Measurements from ENCODE around the gene UTS2B.

UTS2B gene

GRCh38 chr3:191257286-191257685 lies 73.0 kb downstream of the UTS2B start:
- H3K36me3 ChIP-seq = no peaks in the 10 kb centered on the region
- H3K27me3 ChIP-seq = no peaks in the 10 kb centered on the region
- H3K9me3 ChIP-seq = no peaks in the 10 kb centered on the region
- no peak overlapping the region for H3K27ac ChIP-seq
- no peak for TF ChIP-seq CTCF (IDR thresholded peaks at IDR 0.05)
- H3K4me3 ChIP-seq = no peak overlapping the region
- H3K4me1 ChIP-seq = no peaks in the 10 kb centered on the region
- intact Hi-C loops (cut with DNase I; ENCODE audit: low total_unique reads) = no loop called here
- DNase-seq = no peak

GRCh38 chr3:191256405-191256804 lies 73.9 kb downstream of the UTS2B start:
- TF ChIP-seq CTCF (IDR thresholded peaks at IDR 0.05) = no peak
- no peak overlapping the region for H3K4me3 ChIP-seq
- intact Hi-C loops (cut with DNase I; ENCODE audit: low total_unique reads) = no loop called here
- no peaks in the 10 kb centered on the region for H3K9me3 ChIP-seq
- DNase-seq = no peak
- no peaks in the 10 kb centered on the region for H3K27me3 ChIP-seq
- no peak overlapping the region for H3K27ac ChIP-seq
- no peaks in the 10 kb centered on the region for H3K4me1 ChIP-seq
- no peaks in the 10 kb centered on the region for H3K36me3 ChIP-seq

- Histone ChIP-seq H3K9me3 (no peaks in the 10 kb centered on the region), H3K27ac (no peak overlapping the region), H3K4me3 (no peak overlapping the region), H3K36me3 (no peaks in the 10 kb centered on the region), H3K27me3 (no peaks in the 10 kb centered on the region), H3K4me1 (no peaks in the 10 kb centered on the region)
- intact Hi-C loops (cut with DNase I; ENCODE audit: low total_unique reads) = no loop called here
- no peak for TF ChIP-seq CTCF (IDR thresholded peaks at IDR 0.05)
- no peak for DNase-seq
Measured at GRCh38 chr3:191255156-191255555, 75.2 kb downstream of the UTS2B start.

- no peaks in the 10 kb centered on the region for H3K36me3 ChIP-seq
- H3K9me3 ChIP-seq = no peaks in the 10 kb centered on the region
- intact Hi-C loops (cut with DNase I; ENCODE audit: low total_unique reads) = no loop called here
- TF ChIP-seq CTCF (IDR thresholded peaks at IDR 0.05) = no peak
- no peaks in the 10 kb centered on the region for H3K4me1 ChIP-seq
- H3K27ac ChIP-seq = no peak overlapping the region
- H3K27me3 ChIP-seq = no peaks in the 10 kb centered on the region
- no peak for DNase-seq
- H3K4me3 ChIP-seq = no peak overlapping the region
Measured at GRCh38 chr3:191254098-191254873, 76.0 kb downstream of the UTS2B start.

GRCh38 chr3:191253089-191253799 lies 77.1 kb downstream of the UTS2B start:
- no peaks in the 10 kb centered on the region for H3K4me1 ChIP-seq
- no peak for DNase-seq
- no peak overlapping the region for H3K4me3 ChIP-seq
- no peaks in the 10 kb centered on the region for H3K36me3 ChIP-seq
- intact Hi-C loops (cut with DNase I; ENCODE audit: low total_unique reads) = no loop called here
- no peak overlapping the region for H3K27ac ChIP-seq
- no peaks in the 10 kb centered on the region for H3K9me3 ChIP-seq
- TF ChIP-seq CTCF (IDR thresholded peaks at IDR 0.05) = no peak
- no peaks in the 10 kb centered on the region for H3K27me3 ChIP-seq

All from tibial artery (tissue), 4 donors.